ENCODE data around the gene SKAP1. TPM values are rescaled to one million over a fixed set of nuclear protein-coding genes. Genes with fewer than 3 reads are reported as not detected.
A peak's percentile ranks its signal among the peaks of the same experiment; 100 is the strongest.

SKAP1 gene
- polyA plus RNA-seq, 1 of the 3 experiments (the other 2 are of a cell fraction) = not detected

- TF ChIP-seq GATA2 (CRISPR knock-in tag; IDR thresholded peaks at IDR 0.05) (no peak), USF2 (IDR thresholded peaks at IDR 0.05; ENCODE audit: borderline replicate concordance, low read depth, low read length) (no peak), TCF12 (IDR thresholded peaks at IDR 0.05) (peak; percentile 87), NRF1 (IDR thresholded peaks at IDR 0.05; ENCODE audit: low read depth, low read length) (no peak), POLR2AphosphoS5 (IDR thresholded peaks at IDR 0.05; ENCODE audit: low read depth, low read length) (peak; percentile 22; the same call in 1 of the 2 replicates), TAF1 (IDR thresholded peaks at IDR 0.05; ENCODE audit: borderline replicate concordance, low read depth, low read length) (no peak), GABPA (IDR thresholded peaks at IDR 0.05; ENCODE audit: low read depth) (no peak), JUND (IDR thresholded peaks at IDR 0.05) (peak; percentile 63), MEF2A (IDR thresholded peaks at IDR 0.05; ENCODE audit: borderline replicate concordance, low read depth) (no peak), ELF1 (IDR thresholded peaks at IDR 0.05) (peak; percentile 39; the same call in 1 of the 2 replicates), EP300 (IDR thresholded peaks at IDR 0.05; ENCODE audit: borderline replicate concordance in 1 of 2, low read depth in 1 of 2, low read length in 1 of 2) (peak in 1 of 2 experiments; percentile 71; a peak in 2 of 4 replicates), USF1 (IDR thresholded peaks at IDR 0.05; ENCODE audit: borderline replicate concordance, low read depth) (no peak), REST (IDR thresholded peaks at IDR 0.05; ENCODE audit: low read depth, low read length) (0 out of 2 replicates have a peak, but pooled peaks have one; percentile 8), CTCF (IDR thresholded peaks at IDR 0.05) (no peak), FOXJ3 (CRISPR knock-in tag; IDR thresholded peaks at IDR 0.05) (no peak)
These were observed 42.6 kb upstream of the SKAP1 start (continued) for GRCh38 chr17:48472411-48473281.

Data from SK-N-SH (cell line).